Panc1 (cell line): ENCODE measurements around the gene HLA-DQA2.

Experiments
- SIN3A ChIP-seq: IDR thresholded peaks from 2 replicates; pipeline ENCODE4 v1.6.1; 2012; ENCODE audit warnings: low read depth, mild to moderate bottlenecking, low read length, moderate library complexity, borderline replicate concordance; ENCODE audit not compliant: insufficient read depth
- TF ChIP-seq, protein P1 (sequence below): fragments of 450-650 bp; IDR thresholded peaks from 2 replicates; pipeline ENCODE4 v1.5.1; 2017; ENCODE audit warnings: mild to moderate bottlenecking
- TF ChIP-seq, protein P2 (sequence below), 2 experiments: IDR thresholded peaks; 2 replicates each; pipeline ENCODE4 v1.6.1; 2011 to 2012; ENCODE audit warnings: low read depth in 2 of 2, control low read depth in 1 of 2, low read length in 1 of 2, mild to moderate bottlenecking in 1 of 2, moderate library complexity in 1 of 2; ENCODE audit not compliant: insufficient read depth in 1 of 2

DNA sequence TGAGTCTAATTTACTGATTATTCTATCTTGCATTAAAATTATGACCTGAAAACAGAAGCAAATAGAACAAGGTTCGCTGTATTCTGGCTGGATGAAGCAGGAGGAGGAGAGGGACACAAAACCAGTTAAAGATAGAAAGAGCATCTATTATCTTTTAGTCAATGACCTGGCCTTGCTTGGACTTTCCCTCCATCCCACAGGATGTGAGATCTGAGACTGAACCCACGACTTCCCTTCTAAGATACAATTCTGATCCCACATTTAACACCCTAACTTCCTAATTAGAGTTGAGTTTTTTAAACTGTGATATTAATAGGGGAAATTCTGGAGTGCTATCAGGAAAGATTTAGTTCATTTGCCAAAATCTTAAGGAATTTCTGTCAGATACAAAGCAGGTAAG, 3.1 kb upstream of the HLA-DQA2 start:
- TF ChIP-seq, protein P1, sequence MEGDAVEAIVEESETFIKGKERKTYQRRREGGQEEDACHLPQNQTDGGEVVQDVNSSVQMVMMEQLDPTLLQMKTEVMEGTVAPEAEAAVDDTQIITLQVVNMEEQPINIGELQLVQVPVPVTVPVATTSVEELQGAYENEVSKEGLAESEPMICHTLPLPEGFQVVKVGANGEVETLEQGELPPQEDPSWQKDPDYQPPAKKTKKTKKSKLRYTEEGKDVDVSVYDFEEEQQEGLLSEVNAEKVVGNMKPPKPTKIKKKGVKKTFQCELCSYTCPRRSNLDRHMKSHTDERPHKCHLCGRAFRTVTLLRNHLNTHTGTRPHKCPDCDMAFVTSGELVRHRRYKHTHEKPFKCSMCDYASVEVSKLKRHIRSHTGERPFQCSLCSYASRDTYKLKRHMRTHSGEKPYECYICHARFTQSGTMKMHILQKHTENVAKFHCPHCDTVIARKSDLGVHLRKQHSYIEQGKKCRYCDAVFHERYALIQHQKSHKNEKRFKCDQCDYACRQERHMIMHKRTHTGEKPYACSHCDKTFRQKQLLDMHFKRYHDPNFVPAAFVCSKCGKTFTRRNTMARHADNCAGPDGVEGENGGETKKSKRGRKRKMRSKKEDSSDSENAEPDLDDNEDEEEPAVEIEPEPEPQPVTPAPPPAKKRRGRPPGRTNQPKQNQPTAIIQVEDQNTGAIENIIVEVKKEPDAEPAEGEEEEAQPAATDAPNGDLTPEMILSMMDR: no peak
- no peak for TF ChIP-seq SIN3A
- TF ChIP-seq, protein P2, sequence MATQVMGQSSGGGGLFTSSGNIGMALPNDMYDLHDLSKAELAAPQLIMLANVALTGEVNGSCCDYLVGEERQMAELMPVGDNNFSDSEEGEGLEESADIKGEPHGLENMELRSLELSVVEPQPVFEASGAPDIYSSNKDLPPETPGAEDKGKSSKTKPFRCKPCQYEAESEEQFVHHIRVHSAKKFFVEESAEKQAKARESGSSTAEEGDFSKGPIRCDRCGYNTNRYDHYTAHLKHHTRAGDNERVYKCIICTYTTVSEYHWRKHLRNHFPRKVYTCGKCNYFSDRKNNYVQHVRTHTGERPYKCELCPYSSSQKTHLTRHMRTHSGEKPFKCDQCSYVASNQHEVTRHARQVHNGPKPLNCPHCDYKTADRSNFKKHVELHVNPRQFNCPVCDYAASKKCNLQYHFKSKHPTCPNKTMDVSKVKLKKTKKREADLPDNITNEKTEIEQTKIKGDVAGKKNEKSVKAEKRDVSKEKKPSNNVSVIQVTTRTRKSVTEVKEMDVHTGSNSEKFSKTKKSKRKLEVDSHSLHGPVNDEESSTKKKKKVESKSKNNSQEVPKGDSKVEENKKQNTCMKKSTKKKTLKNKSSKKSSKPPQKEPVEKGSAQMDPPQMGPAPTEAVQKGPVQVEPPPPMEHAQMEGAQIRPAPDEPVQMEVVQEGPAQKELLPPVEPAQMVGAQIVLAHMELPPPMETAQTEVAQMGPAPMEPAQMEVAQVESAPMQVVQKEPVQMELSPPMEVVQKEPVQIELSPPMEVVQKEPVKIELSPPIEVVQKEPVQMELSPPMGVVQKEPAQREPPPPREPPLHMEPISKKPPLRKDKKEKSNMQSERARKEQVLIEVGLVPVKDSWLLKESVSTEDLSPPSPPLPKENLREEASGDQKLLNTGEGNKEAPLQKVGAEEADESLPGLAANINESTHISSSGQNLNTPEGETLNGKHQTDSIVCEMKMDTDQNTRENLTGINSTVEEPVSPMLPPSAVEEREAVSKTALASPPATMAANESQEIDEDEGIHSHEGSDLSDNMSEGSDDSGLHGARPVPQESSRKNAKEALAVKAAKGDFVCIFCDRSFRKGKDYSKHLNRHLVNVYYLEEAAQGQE (IDR thresholded peaks at IDR 0.05; ENCODE audit: insufficient read depth in 1 of 2, low read depth in 2 of 2, low read length in 1 of 2): no peak
